GM19351 (cell line): ENCODE results near the gene PPIL3.
"Not testable (repeated sequence)": the region's sequence is repeated elsewhere in the genome, so short reads cannot be mapped to it uniquely, and the experiment has no call there.

ENCODE experiments used
- ATAC-seq: cut with Tn5 transposase; IDR thresholded peaks from one replicate; pipeline ENCODE4 v1.9.1; 2021; ENCODE audit warnings: mild to moderate bottlenecking, moderate library complexity; ENCODE audit not compliant: unreplicated experiment

Gene PPIL3

GRCh38 chr2:200888704-200889625, at the start of gene PPIL3, which contains the start of gene NIF3L1:
PPIL3 (minus strand) TSS chr2:200889077; CDS start chr2:200887615, 1,462 bp downstream.
NIF3L1 (plus strand) TSS chr2:200889371; CDS start chr2:200891944, 2,573 bp downstream.
- ATAC-seq, result peak; percentile 88

GRCh38 chr2:200930947-200931626, 42.2 kb upstream of the PPIL3 start:
- ATAC-seq, result no peak

- ATAC-seq, result no peak
These were observed 40.7 kb upstream of the PPIL3 start for GRCh38 chr2:200929334-200930249.

- ATAC-seq, result no peak
These were observed 33.6 kb upstream of the PPIL3 start for GRCh38 chr2:200922439-200922838.

GRCh38 chr2:200913654-200914053, 24.8 kb upstream of the PPIL3 start:
- no peak for ATAC-seq

GRCh38 chr2:200909958-200910357, 21.1 kb upstream of the PPIL3 start:
- ATAC-seq, result no peak

GRCh38 chr2:200905618-200906296, 16.9 kb upstream of the PPIL3 start:
- no peak for ATAC-seq

- ATAC-seq, result peak; percentile 100
These were observed 12.7 kb upstream of the PPIL3 start for GRCh38 chr2:200901459-200902072.

- no peak for ATAC-seq
These were observed 10.6 kb upstream of the PPIL3 start for GRCh38 chr2:200899482-200899881.

GRCh38 chr2:200881715-200882249, 7.1 kb downstream of the PPIL3 start:
- ATAC-seq, result not testable (repeated sequence)

- ATAC-seq, result no peak
These were observed 10.5 kb downstream of the PPIL3 start for GRCh38 chr2:200878289-200878880.

- ATAC-seq, result no peak
These were observed 11.4 kb downstream of the PPIL3 start for GRCh38 chr2:200877443-200877842.

- no peak for ATAC-seq
These were observed 15.3 kb downstream of the PPIL3 start for GRCh38 chr2:200873560-200873959.

- ATAC-seq, result no peak
These were observed 17.7 kb downstream of the PPIL3 start for GRCh38 chr2:200871151-200871550.

- ATAC-seq, result no peak
These were observed 19.9 kb downstream of the PPIL3 start for GRCh38 chr2:200869014-200869413.

- peak; percentile 80 for ATAC-seq
These were observed 24.5 kb downstream of the PPIL3 start, which contains the start of gene CLK1 for GRCh38 chr2:200864176-200865034. CLK1 (minus strand) TSS chr2:200864658; CDS start chr2:200861862, 2,796 bp downstream.

GRCh38 chr2:200863782-200864175, 25.1 kb downstream of the PPIL3 start:
- ATAC-seq, result no peak

- ATAC-seq, result peak; percentile 21
These were observed 26.3 kb downstream of the PPIL3 start for GRCh38 chr2:200862532-200863000.
